ENCODE measurements around the gene RASA1. TPM values are rescaled to one million over a fixed set of nuclear protein-coding genes. Genes with fewer than 3 reads are reported as not detected.

Gene RASA1
- total RNA-seq, 1 experiment from 2014 or later: 23.9 TPM

GRCh38 chr5:87382224-87382623, 114.5 kb downstream of the RASA1 start:
- ATAC-seq: no peak
- intact Hi-C loops (cut with micrococcal nuclease): no loop called here
- peaks cover 18 to 39% of the 10 kb centered on the region in 2 experiments; a peak in 3 of 4 replicates for H3K36me3 ChIP-seq (ENCODE audit: control insufficient read depth in 1 of 2, insufficient read depth in 2 of 2, low read length in 2 of 2)

GRCh38 chr5:87383216-87383615, 115.5 kb downstream of the RASA1 start:
- H3K27me3 ChIP-seq (ENCODE audit: insufficient read depth, low read length): no peaks in the 10 kb centered on the region
- ChIA-PET RAD21 (ENCODE audit: low non-redundant PET in 1 of 2, low total read pairs in 2 of 2, uncharacterized antibody in 2 of 2, unreplicated experiment in 2 of 2) (no interaction called here), CTCF (no interaction called here), POLR2A (no interaction called here)
- no peak overlapping the region for H3K27ac ChIP-seq (ENCODE audit: low read depth, low read length)
- H2AFZ ChIP-seq (ENCODE audit: low read depth, low read length, poor library complexity, severe bottlenecking): no peak overlapping the region
- H3K4me1 ChIP-seq (ENCODE audit: control insufficient read depth in 1 of 2, insufficient read depth in 2 of 2, low read length in 2 of 2): no peaks in the 10 kb centered on the region
- DNase-seq (ENCODE audit: low read depth, low spot score) (no peak), ATAC-seq (no peak)
- peaks cover 15 to 37% of the 10 kb centered on the region in 2 experiments for H3K36me3 ChIP-seq (ENCODE audit: control insufficient read depth in 1 of 2, insufficient read depth in 2 of 2, low read length in 2 of 2)
- H3K9me3 ChIP-seq (ENCODE audit: control insufficient read depth in 1 of 2, insufficient read depth in 1 of 2, low read depth in 1 of 2, low read length in 2 of 2): no peaks in the 10 kb centered on the region
- intact Hi-C loops (cut with micrococcal nuclease): no loop called here
- peaks cover 13% of the 10 kb centered on the region for H3K79me2 ChIP-seq (ENCODE audit: insufficient read depth, low read length)
- no peak overlapping the region for H3K4me3 ChIP-seq (replicated peaks in 1 of 2; ENCODE audit: low read depth in 1 of 2, low read length in 2 of 2)
- TF ChIP-seq SP1 (IDR thresholded peaks at IDR 0.05; ENCODE audit: low read depth) (no peak), RAD21 (IDR thresholded peaks at IDR 0.05; ENCODE audit: low read depth) (no peak), POLR2A (IDR thresholded peaks at IDR 0.05; ENCODE audit: borderline replicate concordance, extremely low read depth, insufficient read depth, insufficient read length) (no peak), ZNF274 (IDR thresholded peaks at IDR 0.05; ENCODE audit: low read depth, low read length) (no peak), REST (IDR thresholded peaks at IDR 0.05; ENCODE audit: low read depth) (no peak), SIN3A (IDR thresholded peaks at IDR 0.05; ENCODE audit: low read depth) (no peak), EZH2 (IDR thresholded peaks at IDR 0.05) (no peak), POLR2AphosphoS5 (IDR thresholded peaks at IDR 0.05; ENCODE audit: low read depth, low read length) (no peak), JUND (IDR thresholded peaks at IDR 0.05) (no peak), YY1 (IDR thresholded peaks at IDR 0.05; ENCODE audit: extremely low read depth, insufficient replicate concordance, low read depth, low read length) (no peak), EGR1 (IDR thresholded peaks at IDR 0.05; ENCODE audit: low read depth) (no peak), FOSL1 (IDR thresholded peaks at IDR 0.05; ENCODE audit: low read depth) (no peak), CTCF (IDR thresholded peaks at IDR 0.05 in 2 of 3, conservative IDR thresholded peaks at IDR 0.05 in 1 of 3; ENCODE audit: borderline replicate concordance in 1 of 3, insufficient read depth in 1 of 3, low read depth in 2 of 3, low read length in 2 of 3) (no peak), CEBPB (IDR thresholded peaks at IDR 0.05; ENCODE audit: low read depth) (no peak), ZFX (IDR thresholded peaks at IDR 0.05) (no peak)
- H4K20me1 ChIP-seq (ENCODE audit: insufficient read depth): no peaks in the 10 kb centered on the region
- H3K4me2 ChIP-seq (ENCODE audit: low read length): no peak overlapping the region
- no peak overlapping the region for H3K9ac ChIP-seq (ENCODE audit: low read length)
- no TSS peak for BruUV-seq (replicated peaks)
- H3K9me2 ChIP-seq (ENCODE audit: insufficient read depth): no peaks in the 10 kb centered on the region

More at GRCh38 chr5:87382224-87382623, 114.5 kb downstream of the RASA1 start:
- H3K9me2 ChIP-seq (ENCODE audit: insufficient read depth): no peaks in the 10 kb centered on the region
- ChIA-PET RAD21 (ENCODE audit: low non-redundant PET in 1 of 2, low total read pairs in 2 of 2, uncharacterized antibody in 2 of 2, unreplicated experiment in 2 of 2) (no interaction called here), CTCF (no interaction called here), POLR2A (no interaction called here)
- no TSS peak for BruUV-seq (replicated peaks)
- H2AFZ ChIP-seq (ENCODE audit: low read depth, low read length, poor library complexity, severe bottlenecking): no peak overlapping the region
- H3K79me2 ChIP-seq (ENCODE audit: insufficient read depth, low read length): peaks cover 8% of the 10 kb centered on the region
- no peak overlapping the region for H3K4me3 ChIP-seq (replicated peaks in 1 of 2; ENCODE audit: low read depth in 1 of 2, low read length in 2 of 2)
- H3K9me3 ChIP-seq (ENCODE audit: control insufficient read depth in 1 of 2, insufficient read depth in 1 of 2, low read depth in 1 of 2, low read length in 2 of 2): no peaks in the 10 kb centered on the region
- no peak overlapping the region for H3K9ac ChIP-seq (ENCODE audit: low read length)
- H3K4me2 ChIP-seq (ENCODE audit: low read length): no peak overlapping the region
- DNase-seq (ENCODE audit: low read depth, low spot score): no peak
- TF ChIP-seq CEBPB (IDR thresholded peaks at IDR 0.05; ENCODE audit: low read depth) (0 out of 2 replicates have a peak, but pooled peaks have one; percentile 16), SIN3A (IDR thresholded peaks at IDR 0.05; ENCODE audit: low read depth) (no peak)
- H3K4me1 ChIP-seq (ENCODE audit: control insufficient read depth in 1 of 2, insufficient read depth in 2 of 2, low read length in 2 of 2): no peaks in the 10 kb centered on the region
- no peak overlapping the region for H3K27ac ChIP-seq (ENCODE audit: low read depth, low read length)
- no peaks in the 10 kb centered on the region for H3K27me3 ChIP-seq (ENCODE audit: insufficient read depth, low read length)
- no peaks in the 10 kb centered on the region for H4K20me1 ChIP-seq (ENCODE audit: insufficient read depth)

All from HCT116 (cell line).